ENCODE results near the gene FBLN2.
"Not testable (repeated sequence)": the region's sequence is repeated elsewhere in the genome, so short reads cannot be mapped to it uniquely, and the experiment has no call there.

FBLN2 gene

DNA sequence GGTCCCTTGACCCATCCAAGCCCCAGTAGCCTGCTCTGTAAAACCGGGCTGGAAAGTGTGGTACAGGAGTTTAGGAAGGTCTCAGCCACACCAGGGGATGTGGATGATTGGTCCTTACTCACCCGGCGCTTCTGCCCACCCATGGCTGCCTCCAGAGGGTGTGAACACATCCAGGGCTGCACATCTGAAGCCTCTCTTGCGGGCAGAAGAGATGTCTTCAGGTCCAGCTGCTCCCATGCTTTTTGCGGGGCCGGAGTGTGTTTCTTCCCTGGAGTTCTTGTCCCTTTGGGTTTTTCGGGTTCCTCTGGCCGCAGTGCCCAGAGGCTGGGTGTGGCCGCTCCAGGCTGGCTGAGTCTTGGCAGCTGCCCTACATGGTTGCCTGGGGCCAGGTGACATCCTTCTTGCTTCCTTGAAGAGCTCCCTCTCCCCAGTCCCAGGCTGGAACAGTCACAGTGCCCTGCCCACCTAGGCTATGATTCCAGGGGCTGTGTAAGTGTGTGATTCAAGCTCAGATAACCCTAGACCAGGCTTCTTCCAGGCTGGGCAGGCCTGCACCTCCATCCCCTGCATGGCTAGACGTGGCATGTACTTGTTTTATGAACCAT lies 34.9 kb upstream of the FBLN2 start:
- DNase-seq (ENCODE audit: low read depth), result no peak

DNA sequence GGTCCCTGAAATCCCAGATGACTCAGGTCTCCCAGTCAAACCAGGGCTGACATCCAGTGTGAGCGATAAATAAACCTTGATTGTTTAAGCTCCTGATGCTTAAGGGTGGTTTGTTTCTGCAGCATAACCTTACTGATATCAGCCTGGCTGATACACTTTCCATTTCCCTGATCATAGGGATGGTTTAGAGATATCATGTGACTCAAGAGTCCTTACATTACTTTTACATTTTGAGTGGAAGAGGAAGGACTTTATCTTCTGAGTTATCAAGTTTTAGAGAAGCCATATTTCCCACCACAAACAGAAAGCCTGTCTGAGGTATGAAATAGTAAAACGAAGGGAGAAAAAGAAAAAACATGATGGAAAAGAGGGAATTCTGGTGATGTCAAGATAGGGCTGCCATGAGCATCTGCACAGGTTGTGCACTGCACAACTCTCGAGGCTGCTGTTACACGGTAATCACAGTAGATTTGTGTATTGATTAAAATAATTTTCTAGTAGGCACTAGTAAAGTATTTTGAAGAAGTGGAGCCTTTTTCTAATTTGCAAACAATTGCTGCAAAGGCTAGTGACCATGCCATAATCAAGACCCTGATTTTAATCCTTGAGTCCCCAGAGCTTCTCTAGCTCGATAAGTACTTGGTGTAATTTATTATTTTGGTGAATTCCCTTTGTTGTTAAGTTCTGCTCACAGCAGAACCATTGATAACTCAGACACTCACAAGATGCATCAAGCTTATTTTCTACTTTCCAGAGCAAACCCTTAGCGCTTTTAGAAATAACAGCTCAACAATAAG lies 34.1 kb upstream of the FBLN2 start:
- no peak for DNase-seq (ENCODE audit: low read depth)

DNA sequence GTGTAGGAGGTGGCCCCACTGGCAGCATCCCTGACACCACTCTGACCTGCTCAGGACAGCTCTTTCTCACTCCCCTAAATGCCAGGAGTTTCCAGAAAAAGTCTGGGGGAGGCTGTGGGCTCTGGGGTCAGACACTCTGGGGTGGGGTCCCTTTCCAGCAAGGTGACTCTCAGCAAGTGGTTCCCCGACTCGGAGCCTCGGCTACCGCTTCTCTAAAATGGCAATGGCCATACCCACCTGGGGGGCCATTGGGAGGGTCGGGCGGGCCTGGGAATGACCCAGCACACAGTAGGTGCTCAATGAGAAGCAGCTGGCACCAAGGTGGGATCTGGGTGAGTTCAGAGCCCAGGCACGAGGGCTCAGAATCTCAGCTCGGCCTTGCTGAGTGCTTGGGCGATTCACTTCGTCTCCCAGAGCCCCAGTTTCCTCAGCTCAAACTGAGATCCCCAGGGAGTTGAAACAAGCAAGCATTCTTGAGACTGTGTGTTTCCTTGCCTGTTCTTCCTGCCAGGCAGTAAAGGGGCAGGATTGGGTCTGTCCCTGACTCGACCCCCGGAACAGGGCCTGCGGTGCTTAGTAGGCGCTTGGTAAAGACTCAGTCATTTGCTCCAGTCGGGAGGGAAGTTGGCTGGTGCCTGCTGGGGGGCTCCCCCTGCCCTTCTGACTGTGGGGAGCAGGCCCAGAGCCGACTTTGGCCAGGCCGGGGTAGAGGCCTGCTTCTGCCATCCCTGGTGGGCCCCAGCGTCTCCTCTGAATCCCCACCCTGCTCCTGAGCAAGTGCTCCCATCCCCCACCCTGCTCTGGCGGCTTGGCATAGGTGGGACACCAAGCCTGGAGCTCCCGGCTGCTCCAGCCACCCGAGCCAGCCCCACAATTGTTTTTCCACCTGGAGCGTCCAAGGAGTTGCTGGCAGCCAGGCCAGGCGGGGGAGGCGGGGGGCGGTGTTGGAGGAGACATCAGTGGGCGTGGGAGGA lies 32.9 kb upstream of the FBLN2 start:
- DNase-seq (ENCODE audit: low read depth), result no peak

DNA sequence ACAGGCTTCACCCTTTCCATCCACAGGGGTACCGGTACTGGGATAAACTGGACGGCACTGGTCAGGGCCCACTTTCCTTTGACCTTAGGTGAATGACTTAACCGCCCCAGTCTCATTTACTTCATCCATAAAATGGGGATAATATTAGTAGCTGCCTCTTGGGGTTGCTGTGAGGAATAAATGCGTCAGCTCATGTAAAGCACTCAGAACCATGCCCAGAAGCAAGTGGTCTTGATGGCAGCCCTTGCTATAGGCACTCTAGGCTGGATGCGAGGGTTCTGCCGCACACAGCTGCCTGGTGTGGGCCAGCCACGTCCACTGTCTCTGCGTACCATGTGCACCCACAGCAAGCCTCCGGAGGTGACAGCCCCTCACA lies 32.2 kb upstream of the FBLN2 start:
- DNase-seq (ENCODE audit: low read depth), result no peak

DNA sequence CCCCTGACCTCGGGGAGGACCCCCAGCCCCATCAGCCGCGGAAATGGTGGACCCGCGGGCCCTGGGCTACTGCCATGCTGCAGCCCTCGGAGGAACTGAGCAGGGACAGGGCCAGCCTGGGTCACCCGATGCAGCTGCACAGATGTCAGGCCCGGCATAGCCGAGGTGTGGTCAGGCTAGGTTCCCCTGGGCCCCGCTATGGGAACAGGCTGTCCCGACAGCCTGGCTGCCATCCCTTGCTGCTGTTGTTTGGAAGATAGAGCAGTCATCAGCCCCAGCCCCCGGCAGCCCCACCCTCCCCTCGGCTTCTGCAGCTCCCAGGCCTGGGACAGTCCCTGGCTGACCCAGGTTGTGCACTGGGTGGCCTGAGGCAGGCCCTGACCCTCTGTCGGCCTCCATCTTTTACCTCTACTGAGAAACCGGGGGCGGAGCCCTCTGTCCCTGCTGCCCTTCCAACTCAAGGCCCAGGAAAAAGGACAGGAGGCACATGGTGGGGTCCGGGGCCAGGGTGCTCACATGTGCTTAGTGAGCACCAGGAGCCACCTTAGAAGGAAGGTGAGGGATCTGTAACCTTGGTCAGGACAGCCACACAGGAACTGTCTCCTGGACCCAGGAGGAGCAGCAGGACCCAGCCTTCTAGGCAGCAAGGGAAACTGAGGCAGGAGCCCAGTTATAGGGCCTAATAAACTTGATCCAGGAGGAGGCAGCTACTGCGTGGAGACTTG lies 31.5 kb upstream of the FBLN2 start:
- no peak for DNase-seq (ENCODE audit: low read depth)

DNA sequence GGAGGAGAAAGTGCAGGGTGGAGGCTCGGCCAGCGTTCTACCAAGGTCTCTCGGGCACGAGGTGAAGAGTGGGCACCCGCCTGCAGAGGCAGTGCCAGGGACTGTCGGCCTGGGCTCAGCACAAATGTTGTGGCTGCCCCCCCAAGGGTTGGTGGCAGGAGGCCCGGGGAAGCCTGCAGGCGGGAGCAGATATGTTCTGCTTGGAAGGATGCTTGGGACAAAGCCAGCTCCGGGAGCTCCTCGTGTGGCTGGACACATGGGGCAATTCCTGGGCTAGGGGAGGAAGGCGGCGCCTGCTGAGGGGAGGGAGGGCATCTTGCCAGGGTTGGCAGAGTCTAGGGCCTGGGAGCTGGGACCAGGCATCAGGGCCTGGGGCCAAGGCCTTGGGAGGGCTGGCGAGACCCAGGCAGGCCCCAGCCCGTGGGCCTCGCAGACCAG lies 30.4 kb upstream of the FBLN2 start:
- DNase-seq (ENCODE audit: low read depth), result peak; percentile 50

DNA sequence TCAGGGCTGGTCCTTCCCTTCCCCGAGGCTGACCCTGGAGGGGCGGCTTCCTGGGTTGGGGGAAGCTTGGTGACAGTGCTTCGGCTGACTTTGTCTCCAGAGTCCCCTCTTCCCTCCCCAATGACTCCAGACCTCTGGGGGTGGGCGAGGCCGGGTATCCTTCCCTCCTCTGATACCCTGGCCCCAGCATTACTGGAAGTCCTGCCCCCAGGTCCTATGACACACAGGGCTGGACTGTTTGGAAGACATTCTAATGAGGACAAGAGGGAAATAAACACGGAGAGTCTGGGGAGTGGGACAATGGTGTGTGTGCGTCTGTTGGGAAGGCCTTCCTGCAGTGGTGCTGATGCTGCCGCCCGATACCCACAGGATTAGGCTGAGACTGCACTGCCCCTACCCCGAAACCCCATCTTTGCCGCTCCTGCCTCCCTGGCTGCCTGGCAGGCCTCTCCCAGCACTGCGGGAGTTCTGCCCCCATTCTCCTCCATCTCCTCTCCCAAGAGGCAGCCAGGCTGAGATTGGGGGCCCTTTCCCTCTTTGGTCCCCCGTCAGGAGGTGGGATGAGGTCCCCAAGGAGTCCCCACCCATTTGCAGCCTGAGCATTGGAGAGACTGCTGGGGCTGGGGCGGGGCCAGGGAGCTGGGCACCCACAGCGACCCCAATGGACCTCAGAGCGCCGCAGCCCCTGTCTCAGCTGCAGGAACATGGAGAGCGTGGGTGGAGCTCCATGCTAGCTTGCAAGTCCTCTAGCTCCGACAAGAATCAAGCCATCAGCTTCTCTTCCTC lies 29.7 kb upstream of the FBLN2 start:
- no peak for DNase-seq (ENCODE audit: low read depth)

DNA sequence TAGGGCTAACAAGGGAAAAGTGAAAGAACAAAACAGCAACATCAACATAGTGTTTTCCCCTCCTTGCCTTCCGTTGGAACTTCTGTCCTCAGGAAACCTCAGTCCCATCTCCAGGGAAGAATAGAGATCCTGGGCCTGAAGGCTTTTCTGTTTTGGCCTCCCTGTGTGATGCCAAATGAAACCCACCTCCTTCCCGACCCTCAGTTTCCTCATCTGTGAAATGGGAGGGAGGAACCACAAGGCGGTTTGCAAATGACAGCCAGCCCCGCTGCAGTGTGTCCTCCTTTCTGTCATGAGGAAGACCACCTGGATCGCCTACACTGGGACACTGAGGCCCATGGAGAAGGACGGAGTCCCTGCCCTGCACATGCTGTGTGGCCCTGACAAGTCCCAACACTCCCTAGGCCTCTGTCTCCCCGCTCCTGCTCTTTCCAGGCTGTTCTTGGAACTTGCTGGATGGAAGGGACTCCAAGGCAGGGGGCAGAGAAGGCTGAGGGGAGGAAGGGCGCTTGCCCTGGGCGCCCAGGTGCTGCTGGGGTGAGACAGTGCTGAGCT lies 28.5 kb upstream of the FBLN2 start:
- DNase-seq (ENCODE audit: low read depth), result no peak

DNA sequence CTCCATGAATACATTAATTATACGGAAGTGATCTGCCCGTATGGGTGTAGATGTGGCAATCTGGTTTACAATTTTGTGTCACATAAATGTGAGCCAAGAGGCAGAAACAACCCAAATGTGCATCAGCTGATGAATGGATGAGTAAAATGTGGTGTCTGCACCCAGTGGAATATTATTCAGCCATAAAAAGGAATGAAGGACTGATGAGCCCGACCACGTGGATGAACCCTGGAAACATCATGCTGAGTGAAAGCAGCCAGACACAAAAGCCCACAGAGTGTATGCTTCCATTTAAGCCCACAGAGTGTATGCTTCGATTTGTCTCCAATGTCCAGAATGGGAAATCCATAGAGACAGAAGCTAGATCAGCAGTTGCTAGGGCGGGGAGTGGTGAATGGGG lies 27.6 kb upstream of the FBLN2 start:
- DNase-seq (ENCODE audit: low read depth), result no peak

DNA sequence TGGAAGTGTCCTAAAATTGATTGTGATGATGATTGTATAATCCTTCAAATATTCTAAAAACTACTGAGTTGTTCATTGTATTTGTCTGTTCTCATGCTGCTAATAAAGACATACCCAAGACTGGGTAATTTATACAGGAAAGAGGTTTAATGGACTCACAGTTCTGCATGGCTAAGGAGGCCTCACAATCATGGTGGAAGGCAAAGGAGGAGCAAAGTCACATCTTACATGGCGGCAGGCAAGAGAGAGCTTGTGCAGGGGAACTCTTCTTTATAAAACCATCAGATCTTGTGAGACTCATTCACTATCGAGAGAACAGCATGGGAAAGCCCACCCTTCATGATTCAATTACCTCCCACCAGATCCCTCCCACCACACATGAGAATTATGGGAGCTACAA lies 27.2 kb upstream of the FBLN2 start:
- not testable (repeated sequence) for DNase-seq (ENCODE audit: low read depth)

DNA sequence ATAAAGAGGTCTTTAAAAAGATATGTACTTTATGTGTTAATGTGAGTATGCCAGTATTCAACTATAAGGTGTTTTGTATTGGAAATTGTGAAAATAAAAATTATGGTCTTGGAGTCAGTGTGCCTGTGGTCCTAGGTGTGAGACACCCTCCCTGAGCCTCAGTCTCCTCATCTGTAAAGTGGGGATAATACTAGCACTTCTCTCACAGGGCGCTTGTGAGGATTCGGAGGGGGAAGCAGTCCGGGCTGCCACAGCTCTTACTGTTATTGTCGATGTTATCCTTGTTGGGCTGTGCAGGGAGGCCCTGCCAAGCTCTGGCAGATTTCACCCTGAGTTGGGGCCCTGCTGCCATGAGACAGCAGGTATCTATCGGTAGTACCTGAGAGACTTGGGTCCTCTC lies 26.7 kb upstream of the FBLN2 start:
- DNase-seq (ENCODE audit: low read depth), result no peak

DNA sequence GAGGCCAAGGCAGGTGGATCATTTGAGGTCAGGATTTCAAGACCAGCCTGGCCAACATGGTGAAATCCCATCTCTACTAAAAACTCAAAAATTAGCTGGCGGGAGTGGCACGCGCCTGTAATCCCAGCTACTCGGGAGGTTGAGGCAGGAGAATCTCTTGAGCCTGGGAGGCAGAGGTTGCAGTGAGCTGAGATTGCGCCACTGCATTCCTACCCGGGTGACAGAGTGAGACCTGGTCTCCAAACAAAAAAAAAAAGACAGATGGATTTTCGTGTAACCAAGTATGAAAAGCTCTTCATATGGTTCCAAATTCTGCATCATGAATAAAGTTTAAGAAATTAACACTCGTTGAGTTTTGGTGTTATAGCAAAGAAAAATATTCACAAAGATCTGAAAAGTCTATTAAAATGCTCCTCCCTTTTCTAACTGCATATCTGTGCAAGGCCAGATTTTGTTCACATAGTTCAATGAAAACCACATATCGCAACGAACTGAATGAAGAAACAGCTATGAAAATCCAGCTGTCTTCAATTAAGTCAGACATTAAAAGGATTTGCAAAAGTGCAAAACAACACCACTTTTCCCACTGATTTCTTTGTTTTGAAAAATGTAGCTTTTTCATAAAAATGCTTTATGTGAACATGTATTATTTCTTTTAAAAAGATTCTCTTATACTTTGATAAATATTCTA lies 23.8 kb upstream of the FBLN2 start:
- no peak for DNase-seq (ENCODE audit: low read depth)

DNA sequence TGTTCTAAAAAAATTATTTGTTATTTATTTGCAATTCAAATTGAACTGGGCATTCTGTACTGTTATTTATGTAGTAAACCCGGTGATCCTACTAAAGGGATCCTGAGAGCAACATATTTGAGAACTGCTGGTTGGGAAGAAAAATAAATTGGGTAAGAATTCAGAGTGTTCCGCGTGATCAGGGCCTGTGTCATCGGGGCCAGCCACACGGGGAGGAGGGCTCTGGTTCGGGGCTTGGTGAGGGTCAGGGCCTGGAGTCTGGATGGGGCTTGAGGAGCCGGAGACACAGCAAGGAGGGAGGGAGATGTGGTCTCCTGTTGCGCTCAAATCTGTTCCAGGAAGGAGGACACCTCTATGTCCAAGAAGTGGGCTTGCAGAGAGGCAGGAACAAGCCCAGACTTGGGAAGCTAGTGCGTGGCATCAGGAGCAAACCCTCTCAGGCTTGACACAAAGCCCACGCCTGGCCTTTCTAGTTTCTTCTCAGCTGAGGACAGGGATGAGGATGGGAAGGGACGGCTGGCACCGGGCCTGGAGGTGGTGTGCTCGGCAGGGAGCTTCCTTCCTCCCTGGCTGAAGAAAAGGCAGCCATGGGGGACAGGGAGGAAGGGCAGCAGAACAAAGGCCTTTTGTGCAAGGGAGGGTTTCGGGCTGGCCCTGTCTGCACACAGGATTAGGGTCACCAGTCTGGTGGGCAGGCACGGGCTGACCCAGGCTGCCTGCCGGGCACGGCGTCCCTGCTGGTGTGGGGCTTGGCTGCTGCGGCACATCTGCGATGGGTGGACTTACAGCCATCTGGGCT lies 22.9 kb upstream of the FBLN2 start:
- no peak for DNase-seq (ENCODE audit: low read depth)

DNA sequence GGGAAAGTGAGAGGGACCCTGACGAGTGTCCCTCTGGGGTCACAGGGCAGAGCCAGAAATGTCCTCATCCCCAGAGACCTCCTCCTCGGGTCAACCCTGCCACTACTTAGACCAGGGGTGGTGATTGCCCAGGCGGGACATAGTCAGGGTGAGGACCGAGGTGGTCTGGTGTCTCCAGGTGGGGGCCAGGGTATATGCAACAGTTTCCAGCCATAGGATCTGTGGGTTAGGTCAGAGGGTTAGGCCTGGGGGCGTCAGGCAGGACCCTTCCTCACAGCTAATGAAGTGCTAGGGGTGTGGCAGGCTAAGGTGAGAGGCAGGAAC lies 22.3 kb upstream of the FBLN2 start:
- DNase-seq (ENCODE audit: low read depth), result no peak

DNA sequence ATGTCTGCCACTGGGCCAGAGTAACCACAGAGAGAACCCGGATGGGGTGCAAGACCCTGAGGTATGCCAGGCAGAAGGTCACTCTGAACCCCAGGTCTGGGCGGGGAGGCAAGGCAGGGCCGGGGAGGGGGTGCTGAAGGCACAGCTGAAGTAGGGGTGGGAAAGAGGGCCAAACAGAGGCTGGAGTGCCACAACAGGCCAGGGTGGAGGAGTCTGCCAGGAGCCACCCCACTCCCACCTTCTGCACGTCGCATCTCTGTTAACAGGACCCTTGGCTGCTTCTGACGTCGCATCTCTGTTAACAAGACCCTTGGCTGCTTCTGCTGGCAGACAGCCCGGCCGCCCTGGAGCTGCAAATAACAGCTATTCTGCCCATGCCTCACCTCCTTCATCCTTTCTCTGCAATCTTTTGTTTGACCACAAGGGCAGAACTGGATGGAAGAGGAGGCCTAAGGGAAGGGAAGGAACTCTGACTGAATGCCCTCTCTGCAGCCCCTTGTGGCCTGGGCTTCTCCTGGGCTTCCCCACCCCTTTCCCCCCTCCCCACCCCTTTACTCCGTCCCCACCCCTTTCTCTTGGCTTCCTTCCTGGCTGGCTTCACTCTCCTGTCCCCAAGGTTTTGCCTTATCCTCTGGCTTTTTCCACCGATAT lies 20.6 kb upstream of the FBLN2 start:
- DNase-seq (ENCODE audit: low read depth), result no peak

DNA sequence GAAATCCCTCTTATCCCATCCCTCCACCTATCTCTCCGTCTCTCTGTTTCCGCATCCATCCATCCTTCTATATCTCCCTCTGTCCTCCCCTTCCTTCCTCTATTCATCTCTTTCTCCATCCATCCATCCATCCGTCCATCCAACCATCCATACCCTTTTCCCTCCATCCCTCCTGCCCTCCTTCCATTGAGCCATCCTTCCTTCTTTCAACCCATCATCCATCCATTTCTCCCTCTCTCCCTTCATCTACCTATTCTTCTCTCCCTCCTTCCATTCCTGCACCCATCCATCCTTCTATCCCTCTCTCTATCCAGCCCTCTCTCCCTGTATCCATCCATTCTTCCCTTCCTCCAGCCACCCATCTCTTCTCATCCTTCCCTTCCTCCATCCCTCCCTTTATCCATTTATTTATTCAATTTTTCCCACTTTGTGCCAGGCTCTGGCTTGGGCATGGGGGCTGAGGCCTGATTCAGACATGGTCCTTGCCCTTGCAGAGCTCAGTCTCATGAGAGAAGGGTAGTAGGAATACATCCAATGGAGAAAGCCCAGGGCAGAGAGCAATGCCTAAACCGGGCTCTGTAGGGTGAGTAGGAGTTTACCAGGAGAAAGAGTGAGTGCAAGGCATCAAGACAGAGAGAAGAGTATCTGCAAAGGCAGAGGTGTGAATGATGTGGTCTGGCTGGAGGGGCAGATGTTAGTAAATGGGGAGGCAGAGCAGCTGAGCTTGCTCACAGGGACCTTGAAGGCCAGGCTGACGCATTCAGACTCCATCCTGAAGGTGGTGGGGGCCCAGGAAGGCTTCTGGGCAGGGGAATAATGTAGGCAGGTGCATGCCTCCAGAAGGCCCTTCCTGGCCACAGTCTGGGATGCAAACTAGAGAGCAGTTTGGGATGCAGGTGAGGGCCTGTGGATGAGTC lies 19.5 kb upstream of the FBLN2 start:
- no peak for DNase-seq (ENCODE audit: low read depth)

DNA sequence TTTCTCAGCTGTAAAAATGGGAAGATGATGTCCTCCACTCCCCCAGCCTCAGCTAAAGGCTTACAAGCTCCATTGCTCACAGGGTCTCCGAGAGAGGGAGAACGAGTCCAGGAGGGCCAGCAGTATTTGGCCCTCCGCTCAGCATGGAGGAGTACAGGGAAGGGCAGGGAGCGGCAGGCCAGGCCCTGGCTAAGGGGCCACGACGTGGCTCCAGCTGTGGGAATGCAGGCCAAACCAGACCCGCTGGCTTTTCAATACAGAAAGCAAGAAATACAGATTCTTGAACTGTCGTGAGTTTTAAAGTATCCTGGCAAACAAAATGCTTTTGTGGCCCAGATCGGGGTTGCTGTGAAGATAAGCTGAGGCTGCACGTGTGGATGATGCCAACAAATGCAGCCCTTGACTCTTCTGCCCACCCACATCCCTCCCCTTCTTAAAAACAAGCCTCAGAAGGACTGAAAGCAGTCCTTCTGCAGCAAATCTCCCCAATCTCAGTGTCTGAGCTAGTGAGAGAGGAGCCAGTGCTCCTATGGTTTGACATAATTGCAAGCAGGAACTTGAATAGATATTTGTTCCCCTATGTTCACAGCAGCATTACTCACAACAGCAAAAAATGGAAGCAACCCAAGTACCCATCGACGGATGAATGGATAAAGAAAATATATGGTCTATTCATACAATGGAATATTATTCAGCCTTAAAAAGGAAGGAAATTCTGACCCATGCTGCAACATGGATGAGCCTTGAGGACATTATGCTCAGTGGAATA lies 18.5 kb upstream of the FBLN2 start:
- no peak for DNase-seq (ENCODE audit: low read depth)
